WERI-Rb-1 (cell line): ENCODE data around the gene GDF2.

ENCODE experiments used
- DNase-seq: peaks from one replicate; pipeline ENCODE4 v3.0.0-alpha.2; 2020
- H3K27ac ChIP-seq: fragments of 250-450 bp; sonication (Bioruptor Pico); 2 replicates; pipeline ENCODE4 v1.5.1; 2020; ENCODE audit warnings: mild to moderate bottlenecking, moderate library complexity
- H3K27me3 ChIP-seq: fragments of 250-450 bp; sonication (Bioruptor Pico); 2 replicates; pipeline ENCODE4 v1.5.1; 2021; ENCODE audit warnings: mild to moderate bottlenecking, low read depth, moderate library complexity; ENCODE audit not compliant: insufficient read depth, severe bottlenecking
- H3K36me3 ChIP-seq: fragments of 250-450 bp; sonication (Bioruptor Pico); 2 replicates; pipeline ENCODE4 v1.5.1; 2020; ENCODE audit warnings: mild to moderate bottlenecking, moderate library complexity
- H3K4me3 ChIP-seq: 2 replicates; pipeline ENCODE4 v1.5.1; 2011; ENCODE audit warnings: low read depth, mild to moderate bottlenecking, control low read depth, low read length
- H3K9me3 ChIP-seq: fragments of 250-450 bp; sonication (Bioruptor Pico); 2 replicates; pipeline ENCODE4 v1.5.1; 2021; ENCODE audit warnings: mild to moderate bottlenecking, moderate library complexity; ENCODE audit not compliant: severe bottlenecking
- TF ChIP-seq, protein P1 (sequence below): IDR thresholded peaks from 2 replicates; pipeline ENCODE4 v1.5.1; 2011; ENCODE audit warnings: low read depth, mild to moderate bottlenecking, control low read depth, inconsistent platforms, low read length

The GDF2 gene

DNA sequence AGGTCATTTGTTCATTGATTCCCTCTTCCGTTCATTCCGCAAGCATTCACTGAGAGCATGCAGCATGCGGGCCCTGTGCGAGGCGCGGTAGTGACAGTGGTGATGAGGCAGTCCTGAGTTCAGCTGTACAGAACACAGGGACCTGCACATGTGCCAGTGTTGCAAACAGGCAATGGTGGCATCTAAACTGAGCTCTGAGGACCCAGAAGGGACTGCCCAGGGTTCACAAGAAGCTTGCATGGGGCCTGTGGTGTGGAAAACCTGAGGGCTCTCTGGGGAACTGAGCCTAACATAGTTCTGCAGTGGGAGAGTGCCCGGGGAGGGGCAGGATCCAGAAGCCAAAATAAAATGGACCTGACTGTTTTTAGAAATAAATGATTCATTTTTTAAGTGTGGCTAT is 48.6 kb downstream of the GDF2 start:
- H3K36me3 ChIP-seq = no peaks in the 10 kb centered on the region
- no peak for DNase-seq
- no peak overlapping the region for H3K27ac ChIP-seq
- no peak overlapping the region for H3K4me3 ChIP-seq
- TF ChIP-seq, protein P1, sequence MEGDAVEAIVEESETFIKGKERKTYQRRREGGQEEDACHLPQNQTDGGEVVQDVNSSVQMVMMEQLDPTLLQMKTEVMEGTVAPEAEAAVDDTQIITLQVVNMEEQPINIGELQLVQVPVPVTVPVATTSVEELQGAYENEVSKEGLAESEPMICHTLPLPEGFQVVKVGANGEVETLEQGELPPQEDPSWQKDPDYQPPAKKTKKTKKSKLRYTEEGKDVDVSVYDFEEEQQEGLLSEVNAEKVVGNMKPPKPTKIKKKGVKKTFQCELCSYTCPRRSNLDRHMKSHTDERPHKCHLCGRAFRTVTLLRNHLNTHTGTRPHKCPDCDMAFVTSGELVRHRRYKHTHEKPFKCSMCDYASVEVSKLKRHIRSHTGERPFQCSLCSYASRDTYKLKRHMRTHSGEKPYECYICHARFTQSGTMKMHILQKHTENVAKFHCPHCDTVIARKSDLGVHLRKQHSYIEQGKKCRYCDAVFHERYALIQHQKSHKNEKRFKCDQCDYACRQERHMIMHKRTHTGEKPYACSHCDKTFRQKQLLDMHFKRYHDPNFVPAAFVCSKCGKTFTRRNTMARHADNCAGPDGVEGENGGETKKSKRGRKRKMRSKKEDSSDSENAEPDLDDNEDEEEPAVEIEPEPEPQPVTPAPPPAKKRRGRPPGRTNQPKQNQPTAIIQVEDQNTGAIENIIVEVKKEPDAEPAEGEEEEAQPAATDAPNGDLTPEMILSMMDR = no peak
- no peaks in the 10 kb centered on the region for H3K9me3 ChIP-seq
- H3K27me3 ChIP-seq = no peaks in the 10 kb centered on the region

GRCh38 chr10:47371629-47372485 is 49.6 kb downstream of the GDF2 start:
- Histone ChIP-seq H3K36me3 (no peaks in the 10 kb centered on the region), H3K27ac (no peak overlapping the region), H3K27me3 (no peaks in the 10 kb centered on the region), H3K9me3 (no peaks in the 10 kb centered on the region), H3K4me3 (no peak overlapping the region)
- TF ChIP-seq, protein P1 = no peak
- no peak for DNase-seq

DNA sequence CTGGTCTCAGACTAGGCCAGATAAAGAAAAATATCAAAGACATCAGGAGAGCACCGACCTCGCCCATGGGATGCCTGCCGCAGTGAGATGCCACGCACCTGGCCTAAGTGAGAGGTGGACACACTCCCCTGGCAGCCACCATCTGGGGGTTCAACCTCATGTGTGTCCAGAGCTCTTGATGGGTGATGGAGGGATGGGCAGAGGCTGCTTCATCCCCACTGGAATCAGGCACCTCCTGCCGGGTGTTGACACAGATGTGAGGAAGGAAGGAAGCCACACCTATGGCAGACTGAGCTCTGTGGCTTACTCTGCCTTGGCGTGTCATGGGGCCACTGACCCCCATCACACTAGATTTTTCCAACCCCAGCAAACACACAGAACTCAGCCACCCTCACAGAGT is 50.5 kb downstream of the GDF2 start:
- TF ChIP-seq, protein P1 = no peak

DNA sequence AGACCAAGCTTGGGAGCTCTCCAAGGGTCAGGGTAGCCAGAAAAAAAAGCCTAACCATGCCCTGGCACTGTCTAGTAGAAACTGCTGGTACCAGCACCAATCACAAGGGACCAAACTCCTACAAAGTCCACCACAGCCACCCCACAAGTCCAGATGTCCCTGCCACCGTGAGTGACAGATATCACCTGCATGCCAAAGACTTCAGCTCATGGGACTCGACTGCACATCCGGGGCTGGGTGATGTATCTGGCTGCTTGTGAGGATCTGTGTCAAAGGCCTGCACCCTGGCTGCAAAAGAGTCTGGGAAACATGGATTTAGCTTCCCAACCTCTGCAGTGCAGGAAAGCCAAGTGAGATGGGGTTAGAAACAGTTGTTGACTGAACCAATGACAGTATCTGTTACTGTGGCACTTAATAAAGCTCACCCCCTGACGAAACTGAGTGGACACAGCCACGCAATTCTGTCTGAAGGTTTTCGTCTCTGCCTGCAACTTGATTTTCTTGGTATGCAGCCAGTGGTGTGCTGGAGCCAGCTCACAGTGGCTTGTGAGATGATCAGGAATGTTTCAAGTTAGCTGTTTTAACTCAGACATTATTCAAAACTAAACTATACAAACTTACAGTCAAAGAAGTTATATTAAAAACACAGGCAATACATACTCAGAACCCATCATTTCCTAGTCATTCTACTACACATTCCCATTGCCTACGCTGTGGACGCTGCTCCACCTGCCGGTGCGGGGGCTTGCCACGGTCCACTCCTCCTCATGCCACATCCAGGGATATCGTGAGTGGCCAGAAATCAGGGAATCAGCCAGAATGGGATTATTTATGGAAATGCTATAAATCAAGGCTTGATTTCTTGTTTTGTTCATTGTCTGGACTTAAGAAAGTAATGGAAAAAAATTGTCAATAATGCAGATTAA is 52.6 kb downstream of the GDF2 start:
- TF ChIP-seq, protein P1 = no peak
- no peak overlapping the region for H3K4me3 ChIP-seq
- H3K27ac ChIP-seq = no peak overlapping the region
- no peaks in the 10 kb centered on the region for H3K9me3 ChIP-seq
- no peaks in the 10 kb centered on the region for H3K27me3 ChIP-seq
- no peak for DNase-seq
- no peaks in the 10 kb centered on the region for H3K36me3 ChIP-seq

More for the DNA sequence above, 50.5 kb downstream of the GDF2 start:
- Histone ChIP-seq H3K27me3 (no peaks in the 10 kb centered on the region), H3K4me3 (no peak overlapping the region), H3K36me3 (no peaks in the 10 kb centered on the region), H3K27ac (no peak overlapping the region), H3K9me3 (no peaks in the 10 kb centered on the region)
- DNase-seq = no peak

DNA sequence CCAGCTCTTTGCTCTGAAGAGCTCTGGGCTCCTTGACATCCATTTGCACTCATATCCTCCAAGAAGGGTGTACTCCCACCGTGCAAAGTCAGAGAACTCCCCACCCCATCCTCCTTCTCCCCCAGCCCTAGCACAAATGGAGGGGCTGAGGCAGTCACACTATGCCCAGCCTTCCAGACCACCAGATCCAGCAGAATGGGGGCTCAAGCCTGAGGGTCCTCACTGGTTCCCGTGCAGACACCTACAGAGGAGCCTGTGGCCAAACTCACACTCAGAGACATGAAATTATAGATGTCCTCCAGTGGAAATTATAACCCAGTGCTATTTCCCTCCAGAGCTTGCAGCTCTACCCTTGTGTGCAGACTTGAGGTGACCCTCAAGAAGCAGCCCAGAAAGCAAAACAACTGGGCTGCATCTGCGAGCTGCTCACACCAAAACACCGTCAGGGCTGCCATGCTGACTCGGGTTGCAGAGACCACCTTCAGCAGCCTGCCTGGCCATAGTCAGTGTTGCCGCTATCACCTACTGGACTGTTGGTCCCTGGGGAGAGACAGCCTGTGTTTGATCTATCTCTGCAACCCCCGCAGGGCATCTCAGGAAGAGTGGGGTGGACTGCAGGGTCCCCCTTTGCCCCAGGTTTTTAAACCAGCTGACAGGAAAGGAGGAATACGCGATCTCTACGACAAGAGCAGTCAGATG is 54.4 kb downstream of the GDF2 start:
- Histone ChIP-seq H3K27ac (no peak overlapping the region), H3K9me3 (no peaks in the 10 kb centered on the region), H3K4me3 (no peak overlapping the region), H3K36me3 (no peaks in the 10 kb centered on the region), H3K27me3 (no peaks in the 10 kb centered on the region)
- no peak for DNase-seq
- TF ChIP-seq, protein P1 = no peak
